NCI-H2107 treated with DMSO at 0.1 percent for 48 hours (cell line): ENCODE measurements around the gene FBXO17.
"Not testable (repeated sequence)": the region's sequence is repeated elsewhere in the genome, so short reads cannot be mapped to it uniquely, and the experiment has no call there.

Source experiments
- DNase-seq: peaks from one replicate; lab custom pipeline; 2025; ENCODE audit not compliant: unreplicated experiment; lab: John Stamatoyannopoulos, UW

FBXO17 gene, protein sequence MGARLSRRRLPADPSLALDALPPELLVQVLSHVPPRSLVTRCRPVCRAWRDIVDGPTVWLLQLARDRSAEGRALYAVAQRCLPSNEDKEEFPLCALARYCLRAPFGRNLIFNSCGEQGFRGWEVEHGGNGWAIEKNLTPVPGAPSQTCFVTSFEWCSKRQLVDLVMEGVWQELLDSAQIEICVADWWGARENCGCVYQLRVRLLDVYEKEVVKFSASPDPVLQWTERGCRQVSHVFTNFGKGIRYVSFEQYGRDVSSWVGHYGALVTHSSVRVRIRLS

DNA sequence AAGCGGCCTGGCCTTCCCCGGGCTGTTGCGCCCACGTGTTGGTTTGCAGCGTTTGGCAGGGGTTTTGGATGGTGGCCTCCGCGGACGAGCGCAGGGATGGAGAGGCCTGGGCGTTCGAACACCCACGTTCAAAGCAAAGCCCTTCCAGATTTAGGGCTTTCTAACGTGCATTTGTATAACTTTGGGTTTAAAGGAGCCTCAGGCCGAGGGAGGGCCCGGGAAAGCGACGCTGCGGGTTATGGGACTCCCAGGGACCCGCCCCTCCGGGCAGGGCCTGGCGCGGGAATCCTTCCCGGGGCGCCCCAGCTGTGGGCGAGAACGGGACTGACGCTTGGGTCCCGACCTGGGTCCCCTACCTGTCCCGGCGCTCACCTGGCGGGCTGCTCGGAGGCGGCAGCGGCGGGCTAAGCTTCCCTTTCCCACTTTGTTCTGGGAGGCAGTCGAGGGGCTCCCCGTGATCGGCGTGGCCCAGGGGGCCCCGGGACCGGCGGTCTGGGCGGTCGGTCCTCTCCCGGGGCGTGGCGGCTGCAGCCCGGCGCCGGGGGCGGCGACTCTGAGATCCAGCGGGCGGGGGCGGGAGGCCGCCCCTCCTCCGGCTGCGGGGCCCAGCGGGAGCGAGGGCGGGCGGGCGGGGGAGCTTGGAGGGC lies at the start of gene FBXO17:
TSS of gene FBXO17 (minus strand) at position 529 of the 647 bp plus-strand sequence. CDS start 25,423 bp downstream, outside the sequence.
- DNase-seq: no peak

DNA sequence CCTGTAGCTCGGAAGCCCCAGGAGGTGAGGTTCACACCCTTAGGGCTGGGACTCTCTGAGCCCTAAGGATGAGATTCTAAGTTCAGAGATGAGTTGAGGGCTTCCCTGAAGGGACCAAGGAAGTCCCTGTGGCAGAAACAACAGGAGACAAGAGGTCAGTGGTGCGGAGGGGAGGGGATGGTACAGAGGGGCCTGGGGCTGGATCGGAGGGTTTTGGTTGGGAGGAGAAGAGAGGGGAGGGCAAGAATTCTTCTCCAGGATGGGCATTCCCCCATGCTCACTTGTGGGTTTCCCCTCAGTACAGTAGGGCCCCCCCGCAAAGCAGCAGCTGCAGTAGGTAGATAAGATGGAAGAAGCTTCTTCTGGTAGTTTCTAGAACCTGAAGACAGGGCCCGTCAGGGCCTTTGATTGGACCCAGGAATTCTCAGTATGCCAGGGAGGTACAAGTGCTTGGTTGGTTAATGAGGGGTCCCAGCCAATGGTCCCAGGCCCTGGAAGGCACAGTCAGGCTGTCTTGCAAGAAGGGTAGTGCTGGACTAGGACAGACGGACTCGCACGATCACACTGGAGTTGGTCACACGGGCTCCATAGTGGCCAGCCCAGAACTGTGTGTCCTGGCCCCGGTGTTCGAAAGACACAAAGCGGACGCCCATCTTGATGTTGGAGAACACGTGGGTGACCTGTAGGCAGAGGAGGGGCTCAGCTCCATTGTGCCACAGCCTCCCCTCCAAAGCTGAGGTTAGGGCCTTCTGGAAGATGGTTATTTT lies 49.5 kb upstream of the FBXO17 start:
- no peak for DNase-seq

DNA sequence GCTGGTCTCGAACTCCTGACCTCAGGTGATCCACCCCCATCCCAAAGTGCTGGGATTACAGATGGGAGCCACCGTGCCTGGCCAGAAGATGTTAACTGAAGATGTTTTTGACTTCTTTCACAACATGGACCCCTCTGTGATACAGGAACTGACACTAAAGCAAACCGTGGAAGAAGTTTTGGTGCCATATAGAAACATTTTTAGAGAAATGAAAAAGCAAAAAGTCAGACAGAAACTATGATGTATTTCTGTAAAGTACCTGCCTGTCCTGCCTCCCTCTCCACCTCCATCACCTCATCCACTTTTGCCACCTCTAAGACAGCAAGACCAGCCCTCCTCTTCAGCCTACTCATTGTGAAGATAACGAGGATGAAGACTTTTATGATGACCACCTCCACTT lies 45.5 kb upstream of the FBXO17 start:
- no peak for DNase-seq

DNA sequence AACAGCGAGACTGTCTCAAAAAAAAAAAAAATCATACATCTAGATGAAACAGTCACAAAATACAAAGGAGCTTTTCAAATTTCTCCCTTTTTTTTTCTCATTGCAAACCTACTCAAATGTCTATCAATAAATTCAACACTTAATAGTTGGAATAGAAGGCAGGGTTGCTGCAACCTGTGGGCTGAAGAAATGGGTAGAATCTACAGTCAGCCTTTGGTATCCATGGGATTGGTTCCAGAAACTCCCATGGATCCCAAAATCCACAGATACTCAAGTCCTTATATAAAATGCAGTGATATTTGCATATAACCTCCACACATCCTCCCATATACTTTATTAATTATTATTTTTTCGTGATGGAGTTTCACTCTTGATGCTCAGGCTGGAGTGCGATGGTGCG lies 42.1 kb upstream of the FBXO17 start:
- no peak for DNase-seq

DNA sequence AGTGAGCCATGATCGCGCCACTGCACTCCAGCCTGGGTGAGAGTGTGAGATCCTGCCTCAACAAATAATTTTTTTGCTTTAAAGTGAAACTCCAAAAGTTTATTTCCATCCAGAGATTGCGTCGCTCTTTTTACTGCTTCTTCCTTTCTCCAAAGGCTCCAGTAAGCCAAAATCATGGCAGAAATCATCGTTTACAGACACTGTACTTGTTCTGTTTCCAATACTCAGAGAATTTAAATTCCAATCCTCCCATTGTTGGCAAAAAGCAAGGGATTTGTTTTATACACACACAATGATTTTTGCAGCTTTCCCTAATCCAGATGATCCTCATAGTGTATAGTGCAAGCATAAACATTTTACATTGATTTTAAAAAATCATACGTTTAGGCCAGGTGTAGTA lies 41.5 kb upstream of the FBXO17 start:
- DNase-seq: no peak

DNA sequence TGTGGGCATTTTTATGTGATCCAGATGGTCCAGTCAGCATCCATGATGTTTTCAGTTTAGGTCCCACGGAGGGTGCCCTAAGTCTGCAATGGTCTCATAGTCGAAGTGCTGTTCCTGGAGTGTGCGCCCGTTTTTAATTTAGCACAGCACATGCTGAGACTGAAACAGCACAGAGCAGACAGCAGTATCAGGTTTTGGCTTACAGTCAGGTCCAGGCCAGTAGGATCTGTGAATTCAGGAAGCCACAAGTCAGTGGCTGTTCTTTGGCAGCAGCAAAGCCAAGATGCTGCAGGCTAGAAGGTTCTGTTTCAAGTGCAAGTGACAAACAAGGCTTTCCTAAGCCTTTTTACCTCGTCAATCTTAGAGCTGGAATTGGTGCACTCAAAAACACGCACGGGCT lies 38.5 kb upstream of the FBXO17 start:
- no peak for DNase-seq

DNA sequence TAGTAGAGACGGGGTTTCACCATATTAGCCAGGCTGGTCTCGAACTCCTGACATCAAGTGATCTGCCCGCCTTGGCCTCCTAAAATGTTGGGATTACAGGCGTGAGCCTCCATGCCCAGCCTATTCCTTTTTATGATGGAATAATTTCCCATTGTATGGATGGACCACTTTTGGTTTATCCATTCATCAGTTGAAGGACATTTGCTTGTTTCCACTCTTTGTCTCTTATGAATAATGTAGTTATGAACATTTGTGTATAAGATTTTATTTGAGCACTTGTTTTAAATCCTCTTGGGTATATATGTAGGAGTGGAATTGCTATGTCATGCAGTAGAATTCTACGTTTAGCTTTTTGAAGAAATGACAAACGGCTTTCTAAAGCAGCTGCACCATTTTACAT lies 33.5 kb upstream of the FBXO17 start:
- DNase-seq: no peak

DNA sequence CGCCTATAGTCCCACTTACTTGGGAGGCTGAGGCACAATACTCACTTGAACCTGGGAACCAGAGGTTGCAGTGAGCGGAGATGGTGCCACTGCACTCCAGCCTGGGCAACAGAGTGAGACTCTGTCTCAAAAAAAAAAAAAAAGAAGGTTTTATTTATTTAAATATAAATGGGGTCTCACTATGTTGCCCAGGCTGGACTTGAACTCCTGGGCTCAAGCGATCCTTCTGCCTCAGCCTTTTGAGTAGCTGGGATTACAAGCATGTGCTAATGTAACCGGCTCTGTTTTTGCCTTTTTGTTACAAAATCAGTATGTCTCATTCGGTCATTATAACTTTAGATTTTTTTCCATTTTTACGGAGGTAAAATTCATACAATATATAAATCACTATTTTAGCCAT lies 32.6 kb upstream of the FBXO17 start:
- no peak for DNase-seq

DNA sequence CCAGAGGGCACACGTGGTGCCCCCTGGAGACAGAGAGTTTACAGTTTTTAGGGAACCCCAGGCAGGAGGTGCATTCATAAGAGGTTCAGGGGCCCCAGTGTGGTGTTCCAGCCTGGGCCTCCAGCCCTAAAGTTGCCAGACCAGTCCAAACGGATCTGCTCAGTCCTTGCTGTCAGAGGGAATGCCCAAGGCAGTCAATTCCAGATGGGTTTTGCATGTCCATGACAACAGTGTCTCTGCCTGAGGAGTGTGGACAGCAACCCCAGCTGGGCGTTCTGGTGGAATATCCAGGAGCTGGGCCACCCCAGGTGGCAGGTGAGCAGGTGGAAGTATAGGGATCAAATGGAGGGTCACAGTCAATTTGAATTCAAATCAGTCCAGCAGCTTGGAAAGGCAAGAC lies 31.6 kb upstream of the FBXO17 start:
- DNase-seq: no peak

DNA sequence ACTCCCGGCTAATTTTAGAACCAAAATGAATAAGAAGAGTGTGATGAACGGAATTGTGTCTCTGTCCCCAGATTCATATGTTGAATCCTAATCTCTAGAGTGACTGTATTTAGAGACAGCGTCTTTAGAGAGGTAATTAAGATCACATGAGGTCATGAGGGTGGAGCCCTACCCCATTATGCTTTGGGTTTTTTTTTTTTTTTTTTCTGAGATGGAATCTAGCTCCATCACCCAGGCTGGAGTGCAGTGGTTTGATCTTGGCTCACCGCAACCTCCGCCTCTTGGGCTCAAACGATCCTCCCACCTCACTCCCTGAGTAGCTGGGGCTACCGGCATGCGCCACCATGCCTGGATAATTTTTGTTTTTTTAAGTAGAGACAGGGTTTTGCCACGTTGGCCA lies 28.9 kb upstream of the FBXO17 start:
- no peak for DNase-seq

DNA sequence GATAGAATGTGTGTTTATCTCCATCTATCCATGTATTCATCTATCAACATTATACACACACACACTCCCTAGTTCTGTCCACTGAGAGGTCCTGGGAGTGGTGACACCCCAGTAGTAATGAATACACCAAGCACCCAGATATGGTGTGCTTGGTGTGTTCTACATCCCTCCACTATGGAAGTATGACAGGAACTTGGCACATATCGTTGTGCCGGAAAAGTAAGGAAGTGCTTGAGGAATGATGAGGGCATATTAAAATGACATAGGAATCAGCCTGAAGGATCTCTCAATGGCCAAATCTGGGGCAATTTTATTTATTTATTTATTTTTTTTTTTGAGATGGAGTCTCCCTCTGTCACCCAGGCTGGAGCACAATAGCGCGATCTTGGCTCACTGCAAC lies 28.3 kb upstream of the FBXO17 start:
- no peak for DNase-seq

DNA sequence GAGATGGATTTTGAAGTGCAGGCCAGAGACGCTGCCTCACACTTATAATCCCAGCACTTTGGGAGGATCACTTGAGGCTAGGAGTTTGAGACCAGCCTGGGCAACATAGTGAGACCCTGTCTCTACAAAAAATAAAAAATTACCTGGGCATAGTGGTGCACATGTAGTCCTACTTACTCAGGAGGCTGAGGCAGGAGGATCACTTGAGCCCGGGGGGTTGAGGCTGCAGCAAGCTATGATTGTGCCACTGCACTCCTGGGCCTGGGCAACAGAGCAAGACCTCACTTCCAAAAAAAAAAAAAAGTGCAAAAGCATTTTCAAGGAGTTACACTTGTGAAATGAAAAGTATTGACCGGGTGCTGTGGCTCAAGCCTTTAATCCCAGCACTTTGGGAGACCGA lies 27.6 kb upstream of the FBXO17 start:
- DNase-seq: no peak

DNA sequence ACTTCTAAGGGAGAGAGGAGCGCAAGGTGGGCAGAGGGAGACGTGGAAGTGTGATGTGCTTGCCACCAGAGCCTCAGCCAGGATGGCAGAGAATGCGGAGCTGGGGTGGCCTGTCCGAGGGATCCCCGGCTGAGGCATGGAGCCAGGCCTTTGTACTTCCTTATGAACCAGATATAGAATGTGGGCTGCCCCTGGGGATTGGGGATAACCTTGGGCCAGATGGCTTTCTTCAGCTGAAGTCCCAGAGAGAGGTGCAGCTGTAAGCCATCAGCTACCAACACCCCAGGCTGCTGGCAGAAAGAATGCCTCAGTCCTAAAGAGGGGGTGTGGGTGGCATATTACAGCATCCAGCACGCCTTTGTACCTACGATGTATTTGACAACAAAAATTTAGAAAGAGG lies 25.5 kb upstream of the FBXO17 start:
- DNase-seq: no peak

DNA sequence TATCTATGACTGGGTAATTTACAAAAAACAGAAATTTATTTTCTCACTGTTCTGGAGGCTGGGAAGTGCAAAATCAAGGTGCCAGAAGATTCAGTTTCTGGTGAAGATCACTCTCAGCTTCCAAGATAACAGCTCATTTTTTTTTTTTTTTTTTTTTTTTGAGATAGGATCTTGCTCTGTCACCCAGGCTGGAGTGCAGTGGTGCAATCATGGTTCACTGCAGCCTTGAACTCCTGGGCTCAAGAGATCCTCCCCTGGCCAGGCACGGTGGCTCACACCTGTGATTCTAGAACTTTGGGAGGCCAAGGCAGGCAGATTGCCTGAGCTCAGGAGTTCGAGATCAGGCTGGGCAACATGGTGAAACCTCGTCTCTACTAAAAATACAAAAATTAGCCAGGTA lies 22.0 kb upstream of the FBXO17 start:
- not testable (repeated sequence) for DNase-seq

DNA sequence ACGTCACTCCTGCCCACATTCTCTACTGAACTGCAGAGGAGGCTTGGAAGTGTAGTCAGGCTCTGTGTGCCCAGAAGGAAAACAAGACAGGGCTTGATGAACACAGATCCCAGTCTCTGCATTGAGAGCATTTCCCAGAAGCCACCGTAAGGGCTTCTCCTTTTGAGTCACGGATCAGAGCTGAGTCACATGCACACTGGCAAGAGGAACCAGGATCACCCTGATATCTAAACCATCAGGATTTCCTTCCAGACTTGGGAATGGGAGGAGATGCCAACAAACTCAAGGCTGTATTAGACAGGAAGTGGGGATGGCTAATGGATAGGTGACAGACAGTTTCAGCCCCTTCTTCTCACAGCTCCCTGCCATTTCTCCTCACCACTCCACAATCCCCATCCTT lies 17.7 kb upstream of the FBXO17 start:
- no peak for DNase-seq

DNA sequence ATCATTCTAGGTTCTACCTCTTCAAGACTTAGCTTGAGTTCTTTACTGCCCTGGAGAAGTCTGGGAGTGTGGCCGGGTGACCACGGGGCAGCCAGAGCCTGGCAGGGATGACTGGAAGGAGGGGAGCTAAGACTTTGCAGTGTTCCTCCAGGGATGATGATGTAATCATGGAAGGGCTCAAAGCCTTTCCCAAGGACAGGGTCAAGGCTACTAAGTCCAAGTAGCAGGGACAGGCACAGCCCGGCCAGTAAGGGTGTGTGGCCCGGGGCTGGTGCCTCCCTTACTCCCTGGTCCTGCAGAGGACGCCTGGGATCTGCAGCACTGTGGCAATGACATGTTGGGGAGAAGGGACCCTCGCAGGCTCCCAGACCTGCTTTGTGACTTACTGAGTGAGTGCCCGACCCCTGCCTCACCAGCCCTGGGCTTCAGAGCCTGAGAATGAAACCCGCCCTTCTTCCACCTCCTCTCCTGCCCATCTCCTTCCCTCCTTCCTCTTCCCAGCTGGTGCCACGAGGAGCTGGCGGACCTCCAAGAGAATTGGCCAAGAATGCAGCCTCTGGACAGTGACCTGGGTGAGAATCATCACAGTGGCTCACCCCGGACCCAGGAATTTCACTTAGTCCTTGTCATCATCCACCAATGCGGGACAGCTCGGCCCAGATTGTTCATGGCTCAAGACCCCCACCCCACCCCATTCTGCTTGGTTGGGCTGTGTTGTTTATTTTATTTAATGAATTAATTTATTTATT lies 15.6 kb upstream of the FBXO17 start:
- no peak for DNase-seq

DNA sequence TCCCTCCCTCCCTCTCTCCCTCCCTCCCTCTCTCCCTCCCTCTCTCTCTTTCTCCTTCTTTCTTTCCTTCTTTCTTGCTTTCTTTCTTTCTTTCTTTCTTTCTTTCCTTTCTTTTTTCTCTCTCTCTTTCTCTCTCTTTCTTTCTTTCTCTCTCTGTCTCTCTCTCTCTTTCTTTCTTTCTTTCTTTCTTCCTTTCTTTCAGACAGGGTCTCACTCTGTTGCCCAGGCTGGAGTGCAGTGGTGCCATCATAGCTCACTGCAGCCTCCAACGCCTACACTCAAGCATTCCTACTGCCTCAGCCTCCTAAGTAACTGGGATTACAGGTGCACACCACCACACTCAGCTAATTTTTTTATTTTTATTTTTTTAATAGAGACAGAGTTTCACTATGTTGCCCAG lies 14.1 kb upstream of the FBXO17 start:
- DNase-seq: not testable (repeated sequence)

DNA sequence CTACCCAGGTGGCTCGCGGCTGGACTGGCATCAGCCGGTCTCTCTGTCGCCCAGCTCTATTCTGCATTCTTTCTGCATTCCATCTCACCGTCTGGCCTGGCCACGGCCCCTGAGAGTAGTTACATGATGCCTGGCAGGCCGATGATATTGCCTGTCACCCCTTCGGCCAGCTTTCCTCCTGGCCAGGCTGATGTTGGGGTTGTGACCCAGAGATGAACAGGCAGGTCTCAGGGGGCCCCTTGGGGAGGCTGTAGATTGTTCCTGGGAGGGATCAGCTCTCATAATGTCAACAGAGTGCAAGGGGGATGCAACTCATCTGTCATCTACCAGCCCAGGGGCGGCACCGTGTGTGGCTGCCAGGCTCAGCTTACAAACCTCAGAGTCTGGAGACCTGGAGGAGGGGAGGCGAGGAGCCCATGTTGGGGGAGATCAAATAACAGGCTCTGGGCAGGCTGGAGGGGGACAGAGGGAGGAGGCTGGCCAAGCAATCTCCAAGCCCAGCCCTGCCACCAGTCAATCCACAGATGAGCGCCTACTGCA lies 13.6 kb upstream of the FBXO17 start:
- peak; percentile 21 for DNase-seq

DNA sequence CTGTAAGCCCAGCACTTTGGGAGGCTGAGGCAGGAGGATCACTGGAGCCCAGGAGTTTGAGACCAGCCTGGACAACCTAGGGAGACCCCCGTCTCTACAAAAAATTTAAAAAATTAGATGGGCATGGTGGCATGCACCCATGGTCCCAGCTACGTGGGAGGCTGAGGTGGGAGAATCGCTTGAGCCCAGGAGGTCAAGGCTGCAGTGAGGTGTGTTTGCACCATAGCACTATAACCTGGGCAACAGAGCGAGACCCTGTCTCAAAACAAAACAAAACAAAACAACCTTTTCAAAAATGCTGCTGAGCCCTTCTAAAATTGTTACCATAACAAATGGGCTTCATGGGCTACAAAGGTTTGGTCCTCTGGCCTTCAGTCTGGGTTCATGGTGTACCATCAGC lies 13.1 kb upstream of the FBXO17 start:
- not testable (repeated sequence) for DNase-seq

DNA sequence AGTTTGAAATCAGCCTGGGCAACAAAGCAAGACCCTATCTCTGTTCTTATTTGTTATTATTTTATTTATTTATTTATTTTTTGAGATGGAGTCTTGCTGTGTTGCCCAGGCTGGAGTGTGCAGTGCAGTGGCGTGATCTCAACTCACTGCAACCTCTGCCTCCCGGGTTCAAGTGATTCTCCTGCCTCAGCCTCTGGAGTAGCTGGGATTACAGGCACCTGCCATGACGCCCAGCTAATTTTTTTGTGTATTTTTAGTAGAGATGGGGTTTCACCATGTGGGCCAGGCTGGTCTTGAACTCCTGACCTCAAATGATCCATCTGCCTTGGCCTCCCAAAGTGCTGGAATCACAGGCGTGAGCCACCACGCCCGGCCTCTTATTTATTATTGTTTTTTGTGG lies 12.2 kb upstream of the FBXO17 start:
- not testable (repeated sequence) for DNase-seq

DNA sequence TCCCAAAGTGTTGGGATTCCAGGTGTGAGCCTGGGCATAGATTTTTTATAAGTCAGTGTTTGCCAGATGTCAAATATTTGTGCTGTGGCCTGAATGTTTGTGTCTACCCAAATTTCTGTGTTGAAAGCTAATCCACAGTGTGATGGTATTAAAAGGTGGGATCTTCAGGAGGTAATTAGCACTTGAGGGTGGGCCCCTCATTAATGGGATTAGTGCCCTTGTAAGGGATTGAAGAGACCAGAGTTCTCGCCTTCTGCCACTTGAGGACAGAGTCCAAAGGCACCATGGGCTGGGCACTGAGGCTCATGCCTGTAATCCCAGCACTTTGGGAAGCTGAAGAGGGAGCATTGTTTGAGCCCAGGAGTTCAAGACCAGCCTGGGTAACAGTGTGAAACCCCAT lies 9.7 kb upstream of the FBXO17 start:
- no peak for DNase-seq
